ENCODE measurements around the gene OR51B6. TPM values are rescaled to one million over a fixed set of nuclear protein-coding genes. Genes with fewer than 3 reads are reported as not detected.

The OR51B6 gene
- polyA plus RNA-seq, 3 donors, result not detected

DNA sequence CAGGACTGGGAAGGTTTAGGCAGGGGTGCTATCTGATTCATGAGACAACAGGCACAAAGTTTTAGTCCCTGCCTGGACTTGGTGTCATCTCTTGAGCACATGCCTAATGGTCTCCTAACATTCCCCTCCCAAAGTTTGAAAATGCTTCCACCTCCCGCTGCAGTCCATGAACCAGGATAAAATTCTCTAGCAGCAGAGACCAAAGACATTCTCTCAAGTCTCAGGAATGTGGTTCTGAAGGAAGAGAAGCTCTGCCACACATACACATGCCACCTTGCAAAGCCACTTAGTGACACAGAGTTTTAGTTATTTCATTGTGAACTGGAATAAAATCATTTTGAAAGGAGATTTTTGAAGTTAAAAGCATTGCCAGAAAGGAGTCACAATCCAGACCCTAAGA, 15.5 kb downstream of the OR51B6 start:
- Histone ChIP-seq H3K79me2 (ENCODE audit: insufficient read depth, low read length) (no peaks in the 10 kb centered on the region), H3K36me3 (replicated peaks in 1 of 2; ENCODE audit: control insufficient read depth in 1 of 2, insufficient read depth in 2 of 2, low read length in 2 of 2) (no peaks in the 10 kb centered on the region), H3K27me3 (ENCODE audit: control insufficient read depth in 2 of 2, insufficient read depth in 2 of 2, low read length in 2 of 2) (no peaks in the 10 kb centered on the region), H2AFZ (ENCODE audit: insufficient read depth, low read depth, low read length, poor library complexity, severe bottlenecking) (no peak overlapping the region), H3K9me3 (replicated peaks in 1 of 2; ENCODE audit: control insufficient read depth in 1 of 2, insufficient read depth in 1 of 2, low read length in 2 of 2) (no peaks in the 10 kb centered on the region), H3K4me2 (replicated peaks; ENCODE audit: extremely low read depth, low read length, poor library complexity, severe bottlenecking) (no peak overlapping the region), H4K20me1 (ENCODE audit: insufficient read depth, low read length) (no peaks in the 10 kb centered on the region), H3K27ac (ENCODE audit: low read depth in 1 of 2, low read length in 2 of 2) (no peak overlapping the region), H3K9ac (ENCODE audit: insufficient read depth, low read length, poor library complexity, severe bottlenecking) (no peak overlapping the region), H3K4me1 (ENCODE audit: control insufficient read depth in 1 of 2, insufficient read depth in 2 of 2, low read length in 2 of 2) (no peaks in the 10 kb centered on the region), H3K4me3 (replicated peaks in 1 of 3; ENCODE audit: low read depth in 2 of 3, low read length in 3 of 3) (no peak overlapping the region)
- WGBS (ENCODE audit: insufficient coverage), result no CpG with 5 or more reads among the region's 1 CpG
- no peak overlapping the region for H3K4me3 Mint-ChIP-seq
- H3K27me3 Mint-ChIP-seq (ENCODE audit: low read depth in 3 of 3), result peaks cover 0 to 4% (median 0%) of the 10 kb centered on the region in 3 donors
- no peaks in the 10 kb centered on the region for H3K36me3 Mint-ChIP-seq
- H3K4me1 Mint-ChIP-seq, result peaks cover 3% of the 10 kb centered on the region
- peaks cover 0 to 3% (median 0%) of the 10 kb centered on the region in 7 donors for H3K9me3 Mint-ChIP-seq
- no peak overlapping the region for H3K27ac Mint-ChIP-seq
- DNase-seq, result no peak
- intact Hi-C loops (cut with micrococcal nuclease), result no loop called here
- TF ChIP-seq CTCF (IDR thresholded peaks at IDR 0.05), result no peak

GRCh38 chr11:5367448-5368074, 16.3 kb downstream of the OR51B6 start:
- intact Hi-C loops (cut with micrococcal nuclease), result no loop called here
- Histone ChIP-seq H3K4me2 (replicated peaks; ENCODE audit: extremely low read depth, low read length, poor library complexity, severe bottlenecking) (no peak overlapping the region), H3K27ac (ENCODE audit: low read depth in 1 of 2, low read length in 2 of 2) (no peak overlapping the region), H2AFZ (ENCODE audit: insufficient read depth, low read depth, low read length, poor library complexity, severe bottlenecking) (no peak overlapping the region), H3K4me3 (replicated peaks in 1 of 3; ENCODE audit: low read depth in 2 of 3, low read length in 3 of 3) (no peak overlapping the region), H4K20me1 (ENCODE audit: insufficient read depth, low read length) (no peaks in the 10 kb centered on the region), H3K4me1 (ENCODE audit: control insufficient read depth in 1 of 2, insufficient read depth in 2 of 2, low read length in 2 of 2) (no peaks in the 10 kb centered on the region), H3K27me3 (ENCODE audit: control insufficient read depth in 2 of 2, insufficient read depth in 2 of 2, low read length in 2 of 2) (no peaks in the 10 kb centered on the region), H3K9ac (ENCODE audit: insufficient read depth, low read length, poor library complexity, severe bottlenecking) (no peak overlapping the region), H3K9me3 (replicated peaks in 1 of 2; ENCODE audit: control insufficient read depth in 1 of 2, insufficient read depth in 1 of 2, low read length in 2 of 2) (no peaks in the 10 kb centered on the region), H3K79me2 (ENCODE audit: insufficient read depth, low read length) (no peaks in the 10 kb centered on the region), H3K36me3 (replicated peaks in 1 of 2; ENCODE audit: control insufficient read depth in 1 of 2, insufficient read depth in 2 of 2, low read length in 2 of 2) (no peaks in the 10 kb centered on the region)
- WGBS (ENCODE audit: insufficient coverage), result no CpG with 5 or more reads among the region's 2 CpGs
- Mint-ChIP-seq H3K4me1 (peaks cover 3% of the 10 kb centered on the region), H3K9me3 (peaks cover 0 to 3% (median 0%) of the 10 kb centered on the region in 7 donors), H3K4me3 (no peak overlapping the region), H3K27ac (no peak overlapping the region), H3K27me3 (ENCODE audit: low read depth in 3 of 3) (peaks cover 0 to 1% (median 0%) of the 10 kb centered on the region in 3 donors), H3K36me3 (no peaks in the 10 kb centered on the region)
- DNase-seq, result no peak
- TF ChIP-seq CTCF (IDR thresholded peaks at IDR 0.05), result no peak

Data from CD14-positive monocyte (primary cell).